LoVo (cell line): Measurements from ENCODE around the gene GDE1.

Source experiments
- DNase-seq: peaks from one replicate; pipeline ENCODE4 v3.0.0-alpha.2; 2016; ENCODE audit warnings: low spot score

The GDE1 gene

GRCh38 chr16:19523559-19524355 lies 1.9 kb upstream of the GDE1 start, which contains the start of gene CCP110:
Gene CCP110 (plus strand): TSS chr16:19523942. CDS start chr16:19527882, 3,940 bp downstream.
- DNase-seq, result peak; percentile 95

GRCh38 chr16:19523184-19523558 lies 1.3 kb upstream of the GDE1 start:
- DNase-seq, result no peak

GRCh38 chr16:19522760-19523159 lies 862 bp upstream of the GDE1 start:
- DNase-seq, result no peak

- DNase-seq, result no peak
Measured at GRCh38 chr16:19522397-19522732, 467 bp upstream of the GDE1 start.

GRCh38 chr16:19520861-19521331 lies 1.0 kb downstream of the GDE1 start:
- DNase-seq, result peak; percentile 66

GRCh38 chr16:19518388-19518787 lies 3.5 kb downstream of the GDE1 start:
- no peak for DNase-seq

- DNase-seq, result peak; percentile 59
Measured at GRCh38 chr16:19517424-19518089, 4.3 kb downstream of the GDE1 start.

GRCh38 chr16:19515757-19516156 lies 6.1 kb downstream of the GDE1 start:
- DNase-seq, result no peak

GRCh38 chr16:19513377-19514053 lies 8.4 kb downstream of the GDE1 start:
- DNase-seq, result no peak

- no peak for DNase-seq
Measured at GRCh38 chr16:19512297-19512696, 9.6 kb downstream of the GDE1 start.

GRCh38 chr16:19507867-19508266 lies 14.0 kb downstream of the GDE1 start:
- DNase-seq, result no peak

- DNase-seq, result no peak
Measured at GRCh38 chr16:19506965-19507364, 14.9 kb downstream of the GDE1 start.

- DNase-seq, result no peak
Measured at GRCh38 chr16:19505600-19506303, 16.1 kb downstream of the GDE1 start.

GRCh38 chr16:19503461-19504075 lies 18.3 kb downstream of the GDE1 start:
- DNase-seq, result no peak

GRCh38 chr16:19502395-19503131 lies 19.3 kb downstream of the GDE1 start:
- peak; percentile 65 for DNase-seq

- DNase-seq, result no peak
Measured at GRCh38 chr16:19499481-19499880, 22.4 kb downstream of the GDE1 start.

- DNase-seq, result no peak
Measured at GRCh38 chr16:19499006-19499405, 22.9 kb downstream of the GDE1 start.

- no peak for DNase-seq
Measured at GRCh38 chr16:19497176-19497575, 24.7 kb downstream of the GDE1 start.

GRCh38 chr16:19490619-19491018 lies 31.3 kb downstream of the GDE1 start:
- no peak for DNase-seq

GRCh38 chr16:19488213-19488640 lies 33.7 kb downstream of the GDE1 start:
- peak; percentile 10 for DNase-seq

- no peak for DNase-seq
Measured at GRCh38 chr16:19486750-19487325, 35.1 kb downstream of the GDE1 start.
